ENCODE measurements around the gene GRIN2C.

DNA sequence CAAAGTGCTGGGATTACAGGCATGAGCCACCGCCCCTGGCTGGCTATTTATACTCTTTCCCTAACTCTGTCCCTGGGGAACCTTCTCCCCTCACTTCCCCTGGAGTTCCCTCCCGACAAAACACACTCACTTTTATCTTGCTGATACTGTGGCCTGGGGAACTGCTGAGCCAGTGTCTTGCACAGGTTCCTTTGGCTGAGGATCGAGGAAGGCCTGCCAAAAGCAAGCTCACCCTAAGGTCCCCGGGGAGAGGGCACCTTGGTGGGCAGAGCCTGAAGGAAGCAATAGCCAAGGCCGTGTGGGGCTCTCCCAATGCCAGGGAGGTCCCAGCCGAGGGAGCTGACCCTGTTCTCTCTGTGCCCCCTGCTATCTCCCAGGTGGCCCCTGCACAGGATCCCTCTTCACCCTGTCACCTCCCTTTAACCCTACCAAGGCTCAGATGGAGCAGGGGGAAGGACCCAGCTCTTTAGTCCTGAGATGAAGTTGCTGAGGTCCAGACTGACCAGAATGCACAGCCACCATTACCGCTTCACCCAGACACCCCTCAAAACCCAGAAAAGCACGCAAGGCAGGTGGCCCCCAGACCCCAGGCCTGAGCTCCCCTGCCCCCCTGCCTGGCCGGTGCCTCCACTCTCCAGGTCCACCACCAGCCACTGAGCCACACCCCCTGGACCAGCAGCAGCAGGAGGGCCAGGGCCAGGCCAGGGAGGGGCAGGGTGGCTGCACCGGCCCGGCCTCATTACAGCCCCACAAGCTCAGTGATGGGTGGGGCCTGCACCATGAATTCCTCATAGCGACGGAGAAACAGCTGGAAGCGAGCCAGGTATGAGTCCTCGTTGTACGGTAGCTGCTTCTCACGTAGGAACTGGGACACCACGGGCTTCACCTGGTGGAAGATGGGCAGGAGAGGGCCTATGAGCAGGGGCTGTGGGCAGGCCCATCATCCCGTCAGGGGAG lies 18.2 kb upstream of the GRIN2C start:
- TF ChIP-seq EZH2phosphoT487 (IDR thresholded peaks at IDR 0.05; ENCODE audit: borderline replicate concordance) = no peak
- TF ChIP-seq, protein P1, sequence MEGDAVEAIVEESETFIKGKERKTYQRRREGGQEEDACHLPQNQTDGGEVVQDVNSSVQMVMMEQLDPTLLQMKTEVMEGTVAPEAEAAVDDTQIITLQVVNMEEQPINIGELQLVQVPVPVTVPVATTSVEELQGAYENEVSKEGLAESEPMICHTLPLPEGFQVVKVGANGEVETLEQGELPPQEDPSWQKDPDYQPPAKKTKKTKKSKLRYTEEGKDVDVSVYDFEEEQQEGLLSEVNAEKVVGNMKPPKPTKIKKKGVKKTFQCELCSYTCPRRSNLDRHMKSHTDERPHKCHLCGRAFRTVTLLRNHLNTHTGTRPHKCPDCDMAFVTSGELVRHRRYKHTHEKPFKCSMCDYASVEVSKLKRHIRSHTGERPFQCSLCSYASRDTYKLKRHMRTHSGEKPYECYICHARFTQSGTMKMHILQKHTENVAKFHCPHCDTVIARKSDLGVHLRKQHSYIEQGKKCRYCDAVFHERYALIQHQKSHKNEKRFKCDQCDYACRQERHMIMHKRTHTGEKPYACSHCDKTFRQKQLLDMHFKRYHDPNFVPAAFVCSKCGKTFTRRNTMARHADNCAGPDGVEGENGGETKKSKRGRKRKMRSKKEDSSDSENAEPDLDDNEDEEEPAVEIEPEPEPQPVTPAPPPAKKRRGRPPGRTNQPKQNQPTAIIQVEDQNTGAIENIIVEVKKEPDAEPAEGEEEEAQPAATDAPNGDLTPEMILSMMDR (conservative IDR thresholded peaks at IDR 0.05; ENCODE audit: low read length) = no peak

Measured in Loucy (cell line).